AG09309 (cell line): Measurements from ENCODE around the gene CSF1.

Experiments
- DNase-seq: peaks from one replicate; pipeline ENCODE4 v3.0.0-alpha.2; 2010; ENCODE audit warnings: low read depth
- H3K4me3 ChIP-seq: 2 replicates; pipeline ENCODE4 v1.5.1; 2011; ENCODE audit warnings: mild to moderate bottlenecking, low read depth, low read length, moderate library complexity; ENCODE audit not compliant: control insufficient read depth
- CTCF ChIP-seq: IDR thresholded peaks from 2 replicates; pipeline ENCODE4 v1.5.1; 2011; ENCODE audit warnings: mild to moderate bottlenecking, low read depth, low read length, inconsistent platforms; ENCODE audit not compliant: insufficient read depth, control insufficient read depth; ENCODE audit errors: missing control alignments

The CSF1 gene

DNA sequence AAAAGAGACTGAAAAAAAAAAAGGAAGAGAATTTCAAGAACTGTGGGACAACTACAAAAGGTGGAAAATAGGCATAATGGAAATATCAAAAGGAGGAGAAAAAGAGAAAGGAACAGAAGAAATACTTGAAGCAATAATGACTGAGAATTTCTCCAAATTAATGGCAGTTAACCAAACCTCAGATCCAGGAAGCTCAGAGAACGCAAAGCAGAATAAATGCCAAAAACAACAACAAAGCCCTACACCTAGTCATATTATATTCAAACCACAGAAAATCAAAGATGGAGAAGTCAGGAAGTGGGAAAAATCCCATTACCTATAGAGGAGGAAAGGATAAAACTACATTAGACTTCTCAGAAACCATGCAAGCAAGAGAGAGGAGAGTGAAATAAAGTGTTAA is 53.2 kb downstream of the CSF1 start:
- no peak overlapping the region for H3K4me3 ChIP-seq
- no peak for TF ChIP-seq CTCF
- DNase-seq, result no peak

DNA sequence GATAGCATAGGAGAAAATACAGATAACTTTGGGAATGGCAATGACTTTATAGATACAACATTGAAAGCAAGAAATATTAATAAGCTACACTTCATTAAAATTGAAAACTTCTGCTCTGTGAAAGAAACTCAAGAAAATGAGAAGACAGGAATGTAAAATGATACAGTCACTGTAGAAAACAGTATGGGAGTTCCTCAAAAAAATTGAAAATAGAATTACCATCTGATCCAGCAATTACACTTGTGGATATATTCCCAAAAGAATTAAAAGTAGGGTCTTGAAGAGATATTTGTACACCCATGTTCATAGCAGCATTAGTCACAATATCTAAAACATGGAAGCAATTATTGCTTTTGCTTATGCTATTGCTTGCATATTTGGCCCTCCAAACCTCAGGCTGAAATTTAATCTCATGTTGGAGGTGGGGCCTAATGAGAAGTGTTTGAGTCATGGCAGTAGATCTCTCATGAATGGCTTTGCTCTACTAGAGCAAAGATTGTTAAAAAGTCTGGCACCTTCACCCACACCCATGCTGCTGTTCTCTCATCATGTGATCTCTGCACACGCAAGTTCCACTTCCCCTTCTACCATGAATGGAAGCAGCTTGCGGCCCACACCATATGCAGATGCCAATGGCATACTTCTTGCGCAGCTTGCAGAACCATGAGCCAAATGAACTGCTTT is 58.6 kb downstream of the CSF1 start:
- TF ChIP-seq CTCF, result no peak
- peak; percentile 48 for DNase-seq
- H3K4me3 ChIP-seq, result no peak overlapping the region

GRCh38 chr1:109969907-109970306 is 59.3 kb downstream of the CSF1 start:
- DNase-seq, result no peak
- no peak overlapping the region for H3K4me3 ChIP-seq

GRCh38 chr1:109971559-109971958 is 60.9 kb downstream of the CSF1 start:
- DNase-seq, result no peak
- no peak for TF ChIP-seq CTCF
- no peak overlapping the region for H3K4me3 ChIP-seq

More at GRCh38 chr1:109969907-109970306, 59.3 kb downstream of the CSF1 start:
- TF ChIP-seq CTCF, result no peak

GRCh38 chr1:109974191-109974590 is 63.5 kb downstream of the CSF1 start:
- no peak overlapping the region for H3K4me3 ChIP-seq
- TF ChIP-seq CTCF, result no peak

GRCh38 chr1:109975718-109976117 is 65.1 kb downstream of the CSF1 start:
- no peak for TF ChIP-seq CTCF
- no peak overlapping the region for H3K4me3 ChIP-seq
- DNase-seq, result peak; percentile 63

More at GRCh38 chr1:109974191-109974590, 63.5 kb downstream of the CSF1 start:
- DNase-seq, result no peak
